GM18498 (cell line): ENCODE results near the gene AGAP5.

Experiments used
- ATAC-seq: cut with Tn5 transposase; IDR thresholded peaks from one replicate; pipeline ENCODE4 v1.9.1; 2021; ENCODE audit warnings: mild to moderate bottlenecking, moderate library complexity; ENCODE audit not compliant: unreplicated experiment

The AGAP5 gene

DNA sequence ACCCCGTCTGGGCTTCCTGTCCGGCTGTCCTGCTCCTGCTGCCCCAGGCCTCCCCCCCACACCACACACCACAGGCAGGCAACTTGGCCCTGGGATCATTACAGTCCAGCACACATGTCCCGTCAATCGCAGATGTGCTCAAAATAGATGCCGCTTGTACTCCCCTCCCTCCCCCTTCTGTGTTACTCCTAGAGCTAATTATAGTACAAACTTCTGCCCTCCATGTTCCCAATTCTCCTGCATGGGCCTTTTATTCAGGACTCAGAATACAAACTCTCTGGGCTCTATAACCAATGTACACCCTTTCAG lies 42.0 kb downstream of the AGAP5 start, which contains the start of gene SYNPO2L:
TSS of gene SYNPO2L (minus strand) at position 40 of the 309 bp plus-strand sequence. CDS start 107 bp downstream, outside the sequence.
- ATAC-seq, result no peak

DNA sequence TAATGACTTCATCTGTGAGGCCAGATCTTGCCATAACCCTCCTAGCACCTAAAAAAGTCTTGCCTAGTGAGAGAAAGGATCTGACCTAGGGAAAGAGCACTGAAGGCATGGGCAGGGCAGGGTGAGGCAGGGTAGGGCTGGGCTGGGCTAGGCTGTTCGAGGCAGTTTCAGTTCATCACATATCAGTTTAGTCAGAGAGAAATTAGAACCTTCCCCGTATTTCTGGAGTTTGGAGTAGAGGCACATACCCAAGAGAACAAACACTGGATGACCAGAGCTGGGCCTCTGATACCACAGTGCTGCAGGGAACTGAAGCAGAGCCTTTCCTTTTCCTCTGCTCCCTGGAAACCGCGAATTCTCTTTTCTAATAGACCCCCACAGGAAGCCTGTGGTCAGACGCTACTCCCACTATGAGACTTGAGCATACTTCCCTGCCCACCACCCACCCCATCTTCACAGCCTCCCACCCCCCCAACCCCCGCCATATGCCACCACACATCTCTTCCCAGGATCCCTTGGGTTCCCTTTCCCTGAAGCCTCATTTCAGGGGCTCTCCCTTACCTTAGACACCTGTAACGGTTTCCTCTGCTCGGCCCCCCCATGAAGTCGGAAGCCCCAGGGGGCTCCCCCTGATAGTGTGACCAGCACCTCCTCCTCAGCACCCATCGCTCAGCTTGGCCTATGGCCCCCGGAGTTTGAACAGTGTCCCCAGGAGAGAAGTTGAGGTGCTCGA lies 42.5 kb downstream of the AGAP5 start:
- no peak for ATAC-seq

GRCh38 chr10:73653701-73654100 lies 44.2 kb downstream of the AGAP5 start:
- ATAC-seq, result no peak

- no peak for ATAC-seq
Measured at GRCh38 chr10:73653195-73653594, 44.7 kb downstream of the AGAP5 start.

DNA sequence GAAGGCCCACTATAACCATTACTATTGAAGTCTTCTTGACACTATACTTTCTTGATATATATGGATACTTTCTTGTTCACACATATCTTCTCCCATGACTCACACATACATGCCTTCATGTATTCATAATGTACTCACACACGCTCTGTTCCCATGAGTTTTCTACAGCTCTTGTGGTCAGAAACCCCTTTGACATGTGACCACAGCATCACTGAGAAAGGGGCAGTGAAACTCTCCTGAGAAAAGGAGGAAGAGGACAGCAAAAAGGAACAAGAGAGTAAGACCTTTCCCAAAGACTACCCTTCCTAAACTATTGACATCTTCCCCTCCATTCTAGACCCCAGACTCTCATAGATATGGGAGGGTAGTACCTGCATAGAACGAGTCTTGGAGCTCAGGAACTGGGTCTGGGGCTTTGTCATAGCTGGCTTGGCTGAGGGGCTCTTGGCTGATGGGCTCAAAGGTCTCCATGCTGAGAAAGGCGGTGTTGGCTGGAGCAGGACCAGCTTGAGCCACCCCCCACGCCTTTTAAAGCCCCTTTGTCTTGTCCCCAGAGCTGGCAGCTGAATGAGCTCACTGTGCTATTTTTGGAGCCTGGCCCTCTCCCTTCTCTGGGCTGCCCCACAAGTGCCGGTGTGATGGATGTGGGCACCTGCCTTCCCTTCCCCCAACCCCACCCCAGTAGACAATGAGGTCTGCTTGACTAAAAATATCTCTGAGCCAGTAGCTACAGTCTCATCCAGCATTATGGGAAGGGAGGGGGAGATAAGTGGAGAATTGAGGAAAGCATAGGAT lies 47.2 kb downstream of the AGAP5 start:
- ATAC-seq, result peak; percentile 38

GRCh38 chr10:73649876-73650536 lies 47.9 kb downstream of the AGAP5 start:
- ATAC-seq, result no peak

DNA sequence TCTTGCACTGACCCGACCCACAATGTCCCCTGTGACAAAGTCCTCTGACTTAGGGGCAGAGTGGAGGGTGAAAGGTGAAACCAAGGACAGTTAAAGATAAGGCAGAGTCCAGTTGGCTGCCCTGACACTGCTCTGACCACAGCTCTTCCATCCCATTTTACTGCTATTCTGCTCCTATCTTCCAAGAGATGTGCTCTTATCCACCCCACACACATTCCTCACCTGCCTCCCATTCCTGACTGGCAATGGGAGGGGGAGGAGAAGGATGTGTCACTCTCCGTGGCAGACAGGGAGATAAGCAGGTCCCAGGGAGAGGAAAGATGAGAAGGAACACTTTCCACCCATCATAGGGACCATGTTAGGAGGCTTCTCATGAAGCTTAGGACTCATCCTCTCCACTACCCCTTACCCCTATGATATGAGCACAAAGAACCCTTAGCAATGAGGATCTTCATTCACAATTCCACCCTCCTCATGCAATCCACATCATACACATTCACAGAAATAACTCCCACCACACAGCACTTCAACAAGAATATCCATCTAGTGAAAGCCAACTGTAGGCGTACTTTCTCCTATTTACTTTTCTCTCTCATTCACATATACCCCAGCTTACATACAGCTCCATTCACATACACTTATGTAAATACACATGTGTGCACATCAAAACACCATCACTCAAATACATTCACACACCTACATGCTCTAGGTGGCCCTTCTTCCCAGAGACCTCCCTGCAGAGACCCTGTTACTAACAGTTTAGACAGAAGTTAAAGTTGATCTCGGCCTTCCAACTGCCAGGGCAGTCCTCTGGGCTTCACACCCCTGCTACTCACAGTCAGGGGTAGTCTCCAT lies 48.7 kb downstream of the AGAP5 start:
- no peak for ATAC-seq

DNA sequence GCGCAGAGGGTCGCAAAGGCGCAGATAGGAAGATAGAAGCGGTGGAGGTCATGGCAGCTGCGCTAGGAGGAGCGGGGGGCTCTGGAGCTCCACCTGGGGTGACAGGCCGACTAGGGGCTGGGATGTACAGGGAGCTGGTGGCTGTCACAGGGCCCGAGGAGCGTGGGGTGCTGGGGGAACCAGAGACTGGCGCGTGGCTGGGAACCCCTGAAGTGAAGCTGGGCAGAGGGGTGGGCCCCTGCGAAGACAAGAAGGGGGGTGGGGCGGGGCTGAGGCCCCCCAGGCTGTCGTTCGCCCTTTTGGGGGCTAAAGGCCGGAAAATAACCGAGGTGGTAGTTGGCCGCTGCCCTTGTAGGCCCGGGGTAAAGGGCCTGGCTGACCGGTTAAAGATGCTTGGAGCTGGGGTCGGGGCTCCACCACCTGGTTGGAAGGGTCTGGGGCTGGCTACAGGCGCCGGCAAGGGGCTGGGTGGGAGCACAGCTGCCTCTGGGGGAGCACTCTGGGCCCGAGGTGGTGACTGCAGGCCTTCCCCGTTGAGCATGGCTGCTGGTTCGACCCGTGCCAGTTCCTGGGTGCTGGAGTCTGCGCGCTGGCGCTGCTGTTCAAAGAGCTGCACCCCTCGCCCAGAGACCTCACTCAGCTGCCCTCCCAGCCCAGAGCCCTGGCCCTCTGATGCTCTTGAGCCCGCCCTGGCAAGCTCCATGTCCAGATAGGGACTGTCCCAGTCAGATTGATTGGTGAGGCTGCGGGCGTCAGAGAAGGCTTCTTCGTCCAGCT lies 49.8 kb downstream of the AGAP5 start:
- no peak for ATAC-seq

- no peak for ATAC-seq
Measured at GRCh38 chr10:73647211-73647874, 50.6 kb downstream of the AGAP5 start.

- ATAC-seq, result no peak
Measured at GRCh38 chr10:73646598-73647041, 51.3 kb downstream of the AGAP5 start.

- ATAC-seq, result no peak
Measured at GRCh38 chr10:73645251-73645650, 52.7 kb downstream of the AGAP5 start.

DNA sequence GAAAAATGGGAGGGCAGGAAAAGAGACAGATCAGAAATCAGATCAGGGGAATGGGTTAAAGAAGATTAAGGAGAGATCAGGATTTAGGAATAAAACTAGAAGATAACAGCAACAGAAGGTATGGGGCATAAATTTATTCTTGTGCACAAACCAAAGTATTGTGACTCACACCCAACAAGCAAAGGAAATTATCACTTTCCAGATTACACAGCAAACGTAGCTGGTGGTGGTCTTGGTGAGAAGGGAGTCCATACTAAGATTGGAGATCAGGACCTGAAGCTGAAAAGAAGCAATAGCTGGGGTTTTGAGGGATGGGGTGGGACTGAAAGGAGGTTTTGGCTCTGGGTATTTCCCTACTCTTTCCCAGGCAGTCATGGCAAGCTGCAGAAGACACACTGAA lies 53.1 kb downstream of the AGAP5 start:
- no peak for ATAC-seq

DNA sequence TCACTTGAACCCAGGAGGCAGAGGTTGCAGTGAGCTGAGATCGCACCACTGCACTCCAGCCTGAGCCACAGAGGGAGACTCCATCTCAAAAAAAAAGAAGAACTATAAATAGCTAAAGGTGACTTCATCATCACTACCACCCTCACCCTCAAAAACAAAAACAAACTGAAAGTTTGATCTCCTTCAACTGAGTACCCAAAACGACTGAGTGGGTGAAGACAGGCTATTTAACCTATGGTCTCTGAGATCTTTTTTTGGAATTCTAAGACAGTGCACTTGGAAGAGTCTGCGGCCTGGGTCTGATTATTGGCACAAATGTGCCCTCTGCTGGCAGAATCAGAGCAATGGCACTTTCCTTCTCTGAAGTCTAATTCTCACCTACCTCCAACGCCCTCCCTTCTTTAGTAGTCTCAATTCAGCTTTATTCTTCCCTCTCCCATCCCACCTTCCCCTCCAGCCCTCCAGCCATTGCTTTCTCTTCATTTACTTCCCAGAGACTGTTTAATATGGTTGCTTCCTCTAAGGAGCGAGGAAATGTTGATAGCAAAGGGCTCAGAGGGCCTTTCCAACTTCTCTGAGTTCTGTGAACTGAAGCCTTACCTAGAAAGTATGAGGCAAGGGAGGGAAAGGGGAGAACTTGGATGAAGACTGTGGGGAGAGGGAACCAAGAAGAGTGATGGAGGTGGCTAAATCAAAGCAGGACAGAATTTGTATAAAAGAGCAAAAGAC lies 53.7 kb downstream of the AGAP5 start:
- ATAC-seq, result no peak

GRCh38 chr10:73643362-73643761 lies 54.5 kb downstream of the AGAP5 start:
- ATAC-seq, result no peak

DNA sequence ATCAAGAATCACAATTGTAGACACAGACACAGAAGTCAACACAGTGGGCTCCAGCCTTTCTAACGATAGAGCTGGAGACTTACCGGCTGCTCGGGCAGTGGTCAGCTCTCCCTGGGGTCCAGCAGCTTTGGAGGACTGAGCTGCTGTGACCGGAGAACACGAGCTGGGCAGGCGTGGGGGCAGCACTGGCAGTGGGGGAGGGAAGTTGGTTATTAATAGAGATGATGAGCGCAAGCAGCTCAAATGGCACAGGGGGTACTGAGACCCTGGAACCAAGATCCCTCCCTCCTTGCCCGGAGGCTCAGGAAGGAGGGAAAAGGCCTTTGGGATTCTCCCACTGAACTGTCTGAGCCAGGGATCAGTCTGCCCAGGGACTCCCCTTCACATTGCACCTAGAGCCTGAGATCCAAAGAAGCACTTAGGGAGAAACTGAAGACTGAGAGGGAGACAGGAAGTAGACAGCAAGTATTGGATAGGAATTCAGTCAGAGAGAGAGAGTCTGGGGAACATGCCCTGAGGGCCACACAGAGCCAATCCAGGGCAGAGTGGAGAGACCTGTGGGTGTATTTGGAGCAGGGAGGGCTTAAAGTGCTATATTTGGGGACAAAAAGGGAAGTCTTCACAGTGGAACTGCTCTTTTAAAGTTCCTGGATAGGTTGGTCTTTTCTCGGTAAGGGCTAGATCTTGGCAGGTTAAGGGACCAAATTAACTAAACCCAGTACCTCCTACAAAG lies 56.4 kb downstream of the AGAP5 start, which contains the start of gene MYOZ1:
TSS of gene MYOZ1 (minus strand) at position 147 of the 733 bp plus-strand sequence. CDS start 1,457 bp downstream, outside the sequence.
- no peak for ATAC-seq

GRCh38 chr10:73639286-73639685 lies 58.6 kb downstream of the AGAP5 start:
- no peak for ATAC-seq

GRCh38 chr10:73635781-73636180 lies 62.1 kb downstream of the AGAP5 start:
- no peak for ATAC-seq

- no peak for ATAC-seq
Measured at GRCh38 chr10:73634421-73634820, 63.5 kb downstream of the AGAP5 start.
